Measurements from ENCODE around the gene CYTH1. TPM values are rescaled to one million over a fixed set of nuclear protein-coding genes. Genes with fewer than 3 reads are reported as not detected.

The CYTH1 gene
- total RNA-seq, 1 donor from 2014 or later: 25.0 TPM

DNA sequence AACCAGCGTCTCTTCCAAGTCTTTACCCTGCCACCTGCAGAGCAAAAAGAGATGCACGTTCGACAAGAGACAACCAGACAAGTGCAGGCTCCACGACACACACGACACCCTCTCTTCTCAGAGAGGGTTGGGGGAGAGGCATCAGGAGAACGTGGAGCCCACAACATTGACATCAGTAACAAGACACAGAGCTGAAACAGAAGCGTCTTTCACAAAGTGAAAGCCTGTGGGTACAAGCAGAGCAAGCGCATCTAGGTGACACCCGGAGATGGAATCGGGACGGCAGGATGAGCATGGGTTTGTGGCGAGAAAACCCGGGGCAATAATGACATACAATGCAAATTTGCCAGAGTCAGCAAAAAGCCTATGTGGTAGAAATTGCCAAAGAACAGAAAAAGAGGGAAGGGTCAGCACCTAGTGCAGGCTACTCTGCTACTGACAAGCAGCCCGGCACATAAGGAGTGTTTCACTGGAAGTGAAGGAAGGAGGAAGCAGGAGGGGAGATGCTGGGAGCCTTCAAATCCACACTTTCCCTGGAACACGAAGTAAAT, 89.5 kb downstream of the CYTH1 start:
- no peaks in the 10 kb centered on the region for H3K9me3 ChIP-seq (ENCODE audit: insufficient read depth, low read depth, low read length)
- DNase-seq (ENCODE audit: low read depth) (no peak), FAIRE-seq (no peak)
- Mint-ChIP-seq H3K4me3 (ENCODE audit: unreplicated experiment) (no peak overlapping the region), H3K27ac (ENCODE audit: unreplicated experiment) (no peak overlapping the region), H3K27me3 (ENCODE audit: low read depth, unreplicated experiment) (no peaks in the 10 kb centered on the region), H3K4me1 (ENCODE audit: low read depth, unreplicated experiment) (no peaks in the 10 kb centered on the region), H3K36me3 (ENCODE audit: low read depth, unreplicated experiment) (peaks cover 38% of the 10 kb centered on the region), H3K9me3 (ENCODE audit: unreplicated experiment) (peaks cover 3% of the 10 kb centered on the region)
- TF ChIP-seq, protein P1, sequence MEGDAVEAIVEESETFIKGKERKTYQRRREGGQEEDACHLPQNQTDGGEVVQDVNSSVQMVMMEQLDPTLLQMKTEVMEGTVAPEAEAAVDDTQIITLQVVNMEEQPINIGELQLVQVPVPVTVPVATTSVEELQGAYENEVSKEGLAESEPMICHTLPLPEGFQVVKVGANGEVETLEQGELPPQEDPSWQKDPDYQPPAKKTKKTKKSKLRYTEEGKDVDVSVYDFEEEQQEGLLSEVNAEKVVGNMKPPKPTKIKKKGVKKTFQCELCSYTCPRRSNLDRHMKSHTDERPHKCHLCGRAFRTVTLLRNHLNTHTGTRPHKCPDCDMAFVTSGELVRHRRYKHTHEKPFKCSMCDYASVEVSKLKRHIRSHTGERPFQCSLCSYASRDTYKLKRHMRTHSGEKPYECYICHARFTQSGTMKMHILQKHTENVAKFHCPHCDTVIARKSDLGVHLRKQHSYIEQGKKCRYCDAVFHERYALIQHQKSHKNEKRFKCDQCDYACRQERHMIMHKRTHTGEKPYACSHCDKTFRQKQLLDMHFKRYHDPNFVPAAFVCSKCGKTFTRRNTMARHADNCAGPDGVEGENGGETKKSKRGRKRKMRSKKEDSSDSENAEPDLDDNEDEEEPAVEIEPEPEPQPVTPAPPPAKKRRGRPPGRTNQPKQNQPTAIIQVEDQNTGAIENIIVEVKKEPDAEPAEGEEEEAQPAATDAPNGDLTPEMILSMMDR (IDR thresholded peaks at IDR 0.05; ENCODE audit: insufficient read depth, low read depth, low read length): no peak
- no peak for TF ChIP-seq EZH2 (IDR thresholded peaks at IDR 0.05; ENCODE audit: insufficient read depth, low read length)
- no peak overlapping the region for H3K4me3 ChIP-seq (ENCODE audit: insufficient read depth, low read depth, low read length)
- H3K27me3 ChIP-seq (ENCODE audit: insufficient read depth, low read length): no peaks in the 10 kb centered on the region
- H3K9ac ChIP-seq (ENCODE audit: low read length): no peak overlapping the region
- H3K79me2 ChIP-seq (ENCODE audit: insufficient read depth, low read length): no peaks in the 10 kb centered on the region
- H4K20me1 ChIP-seq (ENCODE audit: insufficient read depth, low read length): no peaks in the 10 kb centered on the region
- H2AFZ ChIP-seq (ENCODE audit: low read depth, low read length): no peak overlapping the region
- peaks cover 7% of the 10 kb centered on the region for H3K4me1 ChIP-seq (ENCODE audit: insufficient read depth, low read length)
- no peak overlapping the region for H3K27ac ChIP-seq (ENCODE audit: low read depth, low read length)
- H3K36me3 ChIP-seq (ENCODE audit: insufficient read depth, low read length): peaks cover 11% of the 10 kb centered on the region
- H3K4me2 ChIP-seq (ENCODE audit: low read length): no peak overlapping the region

DNA sequence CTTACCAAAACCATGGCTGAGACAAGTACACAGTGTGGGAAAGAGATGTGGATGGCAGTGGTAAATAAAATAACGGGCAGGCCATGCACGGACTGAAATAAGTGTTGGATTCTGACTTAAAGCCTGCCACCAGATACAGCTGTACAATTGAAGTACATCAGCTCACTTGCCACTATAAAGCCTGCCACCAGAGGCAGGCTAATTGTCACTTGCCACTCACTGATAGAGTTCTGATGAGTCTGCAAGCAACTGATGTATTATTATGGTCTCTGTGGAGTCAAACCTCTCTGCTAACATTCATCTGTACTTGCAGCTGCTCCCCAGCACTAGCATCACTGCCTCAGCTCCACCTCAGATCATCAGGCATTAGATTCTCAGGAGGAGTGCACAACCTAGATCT, 93.0 kb downstream of the CYTH1 start:
- no peaks in the 10 kb centered on the region for H3K4me1 ChIP-seq (ENCODE audit: insufficient read depth, low read length)
- peaks cover 3% of the 10 kb centered on the region for H3K9me3 Mint-ChIP-seq (ENCODE audit: unreplicated experiment)
- no peak overlapping the region for H3K4me3 Mint-ChIP-seq (ENCODE audit: unreplicated experiment)
- H3K4me3 ChIP-seq (ENCODE audit: insufficient read depth, low read depth, low read length): no peak overlapping the region
- H3K27me3 ChIP-seq (ENCODE audit: insufficient read depth, low read length): no peaks in the 10 kb centered on the region
- no peak overlapping the region for H3K4me2 ChIP-seq (ENCODE audit: low read length)
- no peaks in the 10 kb centered on the region for H3K79me2 ChIP-seq (ENCODE audit: insufficient read depth, low read length)
- DNase-seq (ENCODE audit: low read depth) (no peak), FAIRE-seq (no peak)
- no peaks in the 10 kb centered on the region for H3K4me1 Mint-ChIP-seq (ENCODE audit: low read depth, unreplicated experiment)
- peaks cover 34% of the 10 kb centered on the region for H3K36me3 Mint-ChIP-seq (ENCODE audit: low read depth, unreplicated experiment)
- no peaks in the 10 kb centered on the region for H3K27me3 Mint-ChIP-seq (ENCODE audit: low read depth, unreplicated experiment)
- no peaks in the 10 kb centered on the region for H4K20me1 ChIP-seq (ENCODE audit: insufficient read depth, low read length)
- no peak overlapping the region for H2AFZ ChIP-seq (ENCODE audit: low read depth, low read length)
- H3K36me3 ChIP-seq (ENCODE audit: insufficient read depth, low read length): peaks cover 11% of the 10 kb centered on the region
- H3K27ac Mint-ChIP-seq (ENCODE audit: unreplicated experiment): no peak overlapping the region
- H3K9ac ChIP-seq (ENCODE audit: low read length): no peak overlapping the region
- no peak overlapping the region for H3K27ac ChIP-seq (ENCODE audit: low read depth, low read length)
- no peaks in the 10 kb centered on the region for H3K9me3 ChIP-seq (ENCODE audit: insufficient read depth, low read depth, low read length)
- TF ChIP-seq, protein P1 (IDR thresholded peaks at IDR 0.05; ENCODE audit: insufficient read depth, low read depth, low read length): no peak
- TF ChIP-seq EZH2 (IDR thresholded peaks at IDR 0.05; ENCODE audit: insufficient read depth, low read length): no peak

DNA sequence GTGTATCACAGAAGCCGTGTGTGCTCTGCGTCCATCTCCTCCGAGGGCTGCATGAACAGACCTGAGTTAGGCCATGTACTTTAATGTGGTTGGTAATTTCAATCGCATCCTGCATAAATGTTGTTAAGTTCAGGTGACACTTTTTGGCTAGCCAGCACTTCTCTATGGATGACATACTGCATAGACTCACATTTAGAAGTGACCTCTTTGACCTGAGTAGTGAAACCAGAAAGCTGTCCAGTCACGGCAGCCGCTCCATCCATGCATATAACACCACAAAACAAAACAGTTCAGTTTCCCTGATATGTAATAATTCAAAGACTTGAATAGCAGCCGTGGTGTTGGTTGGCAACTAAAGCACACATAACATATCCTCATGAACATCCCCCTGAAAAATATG, 94.1 kb downstream of the CYTH1 start:
- Histone ChIP-seq H3K27me3 (ENCODE audit: insufficient read depth, low read length) (no peaks in the 10 kb centered on the region), H3K36me3 (ENCODE audit: insufficient read depth, low read length) (peaks cover 11% of the 10 kb centered on the region), H2AFZ (ENCODE audit: low read depth, low read length) (no peak overlapping the region), H4K20me1 (ENCODE audit: insufficient read depth, low read length) (no peaks in the 10 kb centered on the region), H3K9ac (ENCODE audit: low read length) (no peak overlapping the region), H3K4me3 (ENCODE audit: insufficient read depth, low read depth, low read length) (no peak overlapping the region), H3K9me3 (ENCODE audit: insufficient read depth, low read depth, low read length) (no peaks in the 10 kb centered on the region), H3K4me1 (ENCODE audit: insufficient read depth, low read length) (no peaks in the 10 kb centered on the region), H3K27ac (ENCODE audit: low read depth, low read length) (no peak overlapping the region), H3K4me2 (ENCODE audit: low read length) (no peak overlapping the region), H3K79me2 (ENCODE audit: insufficient read depth, low read length) (no peaks in the 10 kb centered on the region)
- Mint-ChIP-seq H3K36me3 (ENCODE audit: low read depth, unreplicated experiment) (peaks cover 36% of the 10 kb centered on the region), H3K27ac (ENCODE audit: unreplicated experiment) (no peak overlapping the region), H3K27me3 (ENCODE audit: low read depth, unreplicated experiment) (no peaks in the 10 kb centered on the region), H3K4me1 (ENCODE audit: low read depth, unreplicated experiment) (peaks cover under 1% of the 10 kb centered on the region), H3K9me3 (ENCODE audit: unreplicated experiment) (peaks cover 3% of the 10 kb centered on the region), H3K4me3 (ENCODE audit: unreplicated experiment) (no peak overlapping the region)
- no peak for TF ChIP-seq EZH2 (IDR thresholded peaks at IDR 0.05; ENCODE audit: insufficient read depth, low read length)
- TF ChIP-seq, protein P1 (IDR thresholded peaks at IDR 0.05; ENCODE audit: insufficient read depth, low read depth, low read length): no peak
- FAIRE-seq (no peak), DNase-seq (ENCODE audit: low read depth) (no peak)

Measured in astrocyte (in vitro differentiated cells and primary cell).